CD4-positive, alpha-beta T cell treated with Interleukin-4 for 1 hour (primary cell): ENCODE results near the gene NPM3.
"Not testable (repeated sequence)": the region's sequence is repeated elsewhere in the genome, so short reads cannot be mapped to it uniquely, and the experiment has no call there.

ENCODE experiments used
- DNase-seq, 2 donors: peaks; one replicate each; pipeline ENCODE4 v3.0.0-alpha.2; 2020 to 2022

The NPM3 gene

DNA sequence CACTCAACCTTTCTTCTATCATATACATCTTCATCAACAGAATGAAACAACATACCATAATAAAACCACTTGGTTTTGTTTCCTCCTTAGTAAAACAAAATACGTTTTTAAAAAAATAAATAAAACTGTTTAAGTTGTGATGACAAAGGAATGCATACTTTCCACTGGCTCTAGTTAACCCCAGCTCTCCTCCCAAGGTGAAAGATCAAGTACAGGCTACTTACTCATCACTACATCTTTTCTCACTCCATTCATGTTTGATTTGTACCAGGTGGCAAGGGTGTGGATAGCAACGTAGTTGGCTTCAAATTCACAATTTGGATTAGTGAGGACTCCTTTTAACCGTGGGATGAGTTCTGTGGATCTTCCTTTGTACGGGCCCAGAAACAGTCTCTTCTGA lies 20.3 kb upstream of the NPM3 start:
- DNase-seq = no peak

DNA sequence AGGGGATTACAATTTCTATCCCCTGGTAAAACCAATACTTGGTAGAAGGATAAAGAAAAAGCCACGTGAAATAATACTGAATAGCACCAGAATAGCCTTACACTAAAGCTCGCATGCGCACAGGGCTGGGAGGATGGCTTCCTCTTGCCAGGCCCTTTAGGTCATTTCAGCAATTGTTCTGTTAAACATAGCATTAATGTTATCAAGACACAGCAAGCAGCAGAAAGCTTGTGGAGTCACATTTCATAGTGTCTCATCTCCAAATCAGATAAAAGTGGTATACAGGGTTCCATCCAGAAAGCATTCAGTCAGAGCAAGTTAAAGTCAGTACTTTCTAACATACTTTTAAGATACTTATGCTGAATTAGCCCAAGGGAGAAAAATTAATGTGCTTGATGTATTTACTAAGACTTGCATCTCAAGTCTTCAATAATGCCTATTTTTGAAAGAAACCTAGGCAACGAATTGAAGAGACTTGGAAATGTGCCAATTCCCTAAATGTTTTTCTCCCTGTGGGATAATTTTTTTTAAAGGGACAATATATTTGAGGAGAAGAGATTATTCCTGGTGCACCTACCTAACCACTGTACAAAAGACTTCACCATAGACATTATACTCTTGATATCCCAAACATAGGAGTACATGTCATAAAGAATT lies 14.3 kb upstream of the NPM3 start:
- no peak for DNase-seq

DNA sequence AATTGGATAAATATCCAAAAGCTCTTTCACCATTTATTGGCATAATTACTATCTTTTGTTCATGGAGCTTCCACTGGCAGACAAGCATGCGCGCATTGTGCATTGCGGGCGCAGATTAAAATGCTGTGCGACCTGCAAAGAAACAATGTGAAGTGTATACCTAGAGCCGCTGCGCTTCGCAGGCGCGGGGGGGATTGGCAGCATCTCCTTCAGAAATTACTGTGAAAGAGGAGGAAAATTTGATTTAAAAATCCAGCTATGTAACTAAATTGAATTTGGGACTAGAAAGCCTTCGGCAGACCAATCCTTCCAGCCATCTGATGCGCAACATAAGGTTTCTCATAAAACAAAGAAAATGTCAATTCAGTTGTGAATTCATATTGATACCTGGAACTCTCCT lies 10.3 kb upstream of the NPM3 start:
- no peak for DNase-seq

DNA sequence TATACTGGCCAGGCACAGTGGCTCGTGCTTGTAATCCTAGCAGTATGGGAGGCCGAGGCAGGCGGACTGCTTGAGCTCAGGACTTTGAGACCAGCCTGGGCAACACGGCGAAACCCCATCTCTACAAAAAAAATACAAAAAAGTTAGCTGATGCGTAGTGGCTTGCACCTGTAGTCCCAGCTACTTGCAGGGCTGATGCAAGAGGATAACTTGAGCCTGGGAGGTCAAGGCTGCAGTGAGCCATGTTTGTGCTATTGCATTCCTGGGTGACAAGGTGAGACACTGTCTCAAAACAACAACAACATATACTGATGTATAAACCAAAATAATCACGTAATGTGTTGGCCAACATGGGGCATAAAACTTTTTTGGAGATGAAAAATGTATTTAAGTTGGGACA lies 6.4 kb upstream of the NPM3 start:
- DNase-seq = no peak

DNA sequence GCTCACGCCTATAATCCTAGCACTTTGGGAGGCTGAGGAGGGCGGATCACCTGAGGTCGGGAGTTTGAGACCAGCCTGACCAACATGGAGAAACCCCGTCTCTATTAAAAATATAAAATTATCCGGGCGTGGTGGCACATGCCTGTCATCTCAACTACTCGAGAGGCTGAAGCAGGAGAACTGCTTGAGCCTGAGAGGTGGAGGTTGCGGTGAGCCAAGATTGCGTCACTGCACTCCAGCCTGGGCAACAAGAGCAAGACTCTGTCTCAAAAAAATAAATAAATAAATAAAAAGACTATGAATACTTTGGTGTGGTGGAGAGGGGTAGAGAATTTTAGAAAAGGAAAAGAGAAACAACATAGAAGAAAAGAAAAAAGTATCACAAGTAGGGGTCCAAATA lies 6.0 kb upstream of the NPM3 start:
- DNase-seq = not testable (repeated sequence)

DNA sequence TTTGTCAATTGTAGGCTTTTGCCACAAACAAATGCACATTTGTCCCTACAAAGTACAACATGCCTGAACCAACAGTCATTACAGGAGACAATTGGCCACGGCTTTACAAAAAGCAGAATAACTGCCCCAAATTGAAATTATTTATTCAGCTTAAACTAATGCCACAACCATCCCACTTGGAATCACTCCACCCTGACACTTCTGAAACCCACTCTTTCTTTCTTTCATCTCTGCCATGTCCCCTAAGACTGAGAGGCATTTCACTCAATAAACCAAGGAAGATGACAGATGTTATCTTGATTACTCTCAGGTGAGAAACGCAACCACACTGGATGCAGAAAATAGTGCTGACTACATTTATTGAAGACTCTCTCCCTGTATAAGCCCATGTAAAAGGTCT lies 2.6 kb upstream of the NPM3 start:
- no peak for DNase-seq

DNA sequence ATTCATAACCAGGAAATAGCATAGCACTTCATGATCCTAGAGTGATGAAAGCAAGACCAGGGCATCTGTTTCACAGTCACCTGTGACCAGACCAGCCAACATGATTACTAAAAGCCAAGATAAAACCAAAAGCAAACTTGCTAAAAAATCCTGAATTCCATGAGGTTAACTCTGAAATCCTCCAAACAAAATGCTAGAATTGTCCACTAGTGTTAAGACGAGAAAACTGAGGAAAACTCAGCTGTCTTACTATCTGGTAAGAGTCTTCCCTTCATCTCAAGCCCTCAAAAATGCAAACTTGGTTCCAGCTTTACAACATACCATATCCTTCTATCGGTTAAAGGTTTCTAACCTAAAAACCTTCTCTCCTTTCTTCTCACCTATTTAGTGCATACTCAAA lies 1.3 kb upstream of the NPM3 start:
- no peak for DNase-seq

DNA sequence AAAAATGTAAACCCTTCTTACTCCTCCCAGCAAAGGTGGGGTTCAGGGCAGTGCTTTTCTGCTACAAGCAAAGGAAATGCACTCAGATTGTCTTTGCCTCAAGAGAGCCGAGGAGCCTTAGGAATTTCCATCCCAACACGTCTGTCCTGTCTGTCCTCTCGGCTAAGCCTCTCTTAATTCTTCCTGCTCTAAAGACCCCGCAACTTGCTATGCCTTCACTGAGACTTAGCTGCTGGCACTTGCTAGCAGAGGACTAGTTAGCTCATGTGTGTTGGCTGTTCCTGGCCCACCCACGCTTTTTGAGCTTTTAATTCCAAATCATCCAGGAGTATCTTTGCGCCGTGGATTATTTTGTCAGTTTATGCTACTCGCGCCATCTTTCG lies 481 bp upstream of the NPM3 start:
- no peak for DNase-seq

DNA sequence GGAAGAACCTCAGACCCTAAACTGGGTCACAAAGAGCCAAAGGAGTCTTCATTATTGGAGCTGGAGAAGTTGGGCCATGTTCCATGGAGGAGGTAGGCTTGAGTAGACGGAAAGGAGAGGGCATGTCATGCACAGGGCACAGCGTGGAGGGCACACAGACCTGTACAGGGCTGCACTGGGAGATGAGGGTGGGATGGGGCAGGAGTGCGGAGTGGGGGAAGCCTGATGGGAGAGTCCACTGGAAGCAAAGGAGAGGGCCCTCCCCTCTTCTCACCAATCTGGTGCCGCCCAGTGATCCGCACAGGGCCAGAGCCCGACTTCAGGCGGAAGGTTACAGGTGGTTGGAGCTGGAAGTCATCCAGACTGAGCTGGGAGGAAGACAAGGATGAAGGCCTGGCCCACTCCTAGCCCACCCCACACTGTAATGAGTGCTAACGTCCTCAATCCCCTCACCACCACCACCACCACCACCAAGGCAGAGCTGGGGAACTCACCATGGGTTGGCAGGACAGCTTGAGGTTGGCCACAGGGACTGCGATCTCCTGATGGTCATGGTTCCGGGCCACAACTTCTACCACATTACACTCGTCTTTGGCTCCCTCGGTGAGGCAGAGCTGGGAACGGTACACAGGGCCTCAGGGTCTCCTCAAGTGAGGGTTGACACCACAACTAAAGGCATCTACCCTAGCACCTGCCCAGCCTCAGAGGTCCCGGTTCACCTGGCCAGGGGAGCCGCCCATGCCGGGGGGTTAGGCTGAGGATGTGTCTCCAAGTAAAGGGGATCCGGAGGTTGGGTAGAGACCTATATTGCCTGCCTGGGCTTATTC lies 1.0 kb downstream of the NPM3 start:
- DNase-seq = no peak

DNA sequence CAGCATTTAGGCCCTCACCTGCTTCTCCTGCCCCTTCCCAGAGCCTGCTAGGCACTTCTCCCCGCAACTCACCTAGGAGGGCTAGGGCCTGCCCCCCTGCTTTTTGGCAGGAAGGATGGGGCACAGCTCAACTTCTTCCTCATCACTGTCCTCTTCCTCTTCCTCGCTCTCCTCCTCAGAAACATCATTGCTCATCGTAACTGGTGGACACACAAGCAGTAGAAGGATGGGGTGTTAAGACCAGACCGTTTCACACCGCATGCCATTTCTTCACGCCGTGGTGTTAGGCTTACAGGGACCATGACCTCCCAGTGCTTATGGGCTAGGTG lies 1.6 kb downstream of the NPM3 start:
- no peak for DNase-seq

DNA sequence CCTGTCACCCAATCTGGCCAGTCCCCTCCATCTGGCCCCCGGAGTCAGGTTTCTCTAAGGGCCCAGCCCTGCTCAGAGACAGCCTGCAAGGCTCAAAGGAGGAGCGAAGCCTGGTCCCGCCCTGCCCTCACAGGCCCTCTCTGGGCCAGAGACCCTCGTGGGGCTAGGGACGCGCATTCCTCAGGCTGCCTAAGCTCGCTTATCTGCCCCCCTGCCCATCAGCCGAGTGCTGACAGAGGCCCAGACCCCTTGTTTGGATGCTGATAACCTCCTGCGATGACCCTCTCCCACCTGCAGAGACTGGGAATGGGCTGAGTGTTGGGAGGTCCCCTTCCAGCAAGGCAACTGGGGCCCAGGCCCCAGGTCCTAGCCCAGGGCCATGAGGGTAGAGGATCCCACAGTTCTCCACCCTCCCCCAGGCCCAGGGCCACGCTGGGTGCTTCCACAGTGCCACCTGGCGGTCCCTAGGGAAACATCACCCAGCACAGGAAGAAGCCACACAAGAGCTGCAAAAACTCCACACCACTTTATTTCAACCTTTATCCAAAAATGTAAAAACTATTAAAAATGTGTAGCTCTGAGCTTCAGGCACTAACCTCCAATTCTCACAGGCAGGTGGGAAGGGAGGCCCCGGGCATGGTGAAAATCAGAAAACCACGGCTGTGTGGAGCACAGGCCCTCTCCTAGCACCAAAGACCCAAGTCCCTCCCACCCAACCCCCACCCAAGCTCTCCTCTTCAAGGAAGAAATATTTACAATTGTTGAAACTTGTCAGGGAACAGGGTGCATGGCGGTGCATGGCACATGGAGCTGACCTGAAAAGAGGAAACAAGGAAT lies 2.2 kb downstream of the NPM3 start:
- peak; percentile 74 to 76 for DNase-seq

DNA sequence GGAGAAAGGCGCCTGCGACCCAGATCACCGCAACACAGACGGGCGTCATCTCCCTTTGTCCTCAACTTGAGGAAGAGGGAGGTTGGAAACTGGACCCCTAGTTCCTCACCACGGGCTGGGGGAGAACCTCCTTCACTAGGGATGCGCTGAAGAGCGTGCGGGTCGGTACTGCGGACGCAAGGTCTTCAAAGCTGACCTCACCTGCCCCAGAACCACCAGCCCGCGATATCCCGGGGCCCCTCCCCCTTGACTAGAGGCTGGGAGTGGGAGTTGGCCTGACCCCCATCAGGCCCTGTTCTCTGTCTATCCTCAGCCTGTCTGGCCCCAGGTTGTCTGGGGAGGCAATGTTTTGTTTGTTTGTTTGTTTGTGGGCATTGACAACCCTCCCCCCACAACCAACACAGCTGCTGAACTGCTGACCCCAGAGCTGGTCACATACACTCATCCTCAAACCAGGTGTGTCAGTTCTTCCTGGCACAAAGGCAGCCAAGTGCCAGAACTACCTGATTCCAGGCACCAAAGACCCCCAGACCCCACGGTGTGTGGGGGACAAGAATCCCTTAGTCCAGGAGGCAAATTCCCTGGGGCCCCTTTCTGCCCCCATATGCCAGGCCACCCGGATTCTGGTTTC lies 2.9 kb downstream of the NPM3 start:
- DNase-seq = no peak

DNA sequence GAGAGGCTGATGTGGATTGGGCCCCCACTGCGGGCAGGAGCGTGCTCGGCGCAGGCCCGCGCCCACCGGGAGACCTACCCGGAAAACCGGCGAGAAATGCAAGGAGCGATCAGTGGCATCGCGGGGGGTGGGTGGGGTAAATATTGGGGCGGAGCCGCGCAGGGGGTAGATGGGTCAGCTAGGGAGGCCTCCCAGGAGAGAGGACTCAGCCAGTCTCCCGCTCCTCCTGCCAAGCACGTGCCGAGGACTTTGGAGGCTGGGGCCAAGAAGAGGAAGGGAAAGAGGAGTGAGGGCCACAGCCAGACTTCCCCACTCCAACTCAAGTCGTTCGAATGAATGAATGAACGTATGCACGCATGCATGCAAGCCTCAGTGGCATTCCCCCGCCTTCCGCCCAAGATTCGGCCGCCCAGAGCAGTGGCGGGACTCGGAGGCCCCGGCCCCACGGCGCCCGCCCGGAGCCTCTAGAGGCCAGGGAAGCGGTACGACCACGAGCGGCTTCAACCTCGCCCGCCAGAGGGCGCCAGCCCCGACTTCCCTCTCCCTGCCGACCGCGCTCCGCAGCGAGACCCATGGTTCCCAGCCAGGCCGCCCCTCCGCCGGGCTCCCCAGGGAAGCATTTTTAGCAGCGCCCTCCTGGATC lies 3.6 kb downstream of the NPM3 start:
- DNase-seq = peak; percentile 80 to 81

DNA sequence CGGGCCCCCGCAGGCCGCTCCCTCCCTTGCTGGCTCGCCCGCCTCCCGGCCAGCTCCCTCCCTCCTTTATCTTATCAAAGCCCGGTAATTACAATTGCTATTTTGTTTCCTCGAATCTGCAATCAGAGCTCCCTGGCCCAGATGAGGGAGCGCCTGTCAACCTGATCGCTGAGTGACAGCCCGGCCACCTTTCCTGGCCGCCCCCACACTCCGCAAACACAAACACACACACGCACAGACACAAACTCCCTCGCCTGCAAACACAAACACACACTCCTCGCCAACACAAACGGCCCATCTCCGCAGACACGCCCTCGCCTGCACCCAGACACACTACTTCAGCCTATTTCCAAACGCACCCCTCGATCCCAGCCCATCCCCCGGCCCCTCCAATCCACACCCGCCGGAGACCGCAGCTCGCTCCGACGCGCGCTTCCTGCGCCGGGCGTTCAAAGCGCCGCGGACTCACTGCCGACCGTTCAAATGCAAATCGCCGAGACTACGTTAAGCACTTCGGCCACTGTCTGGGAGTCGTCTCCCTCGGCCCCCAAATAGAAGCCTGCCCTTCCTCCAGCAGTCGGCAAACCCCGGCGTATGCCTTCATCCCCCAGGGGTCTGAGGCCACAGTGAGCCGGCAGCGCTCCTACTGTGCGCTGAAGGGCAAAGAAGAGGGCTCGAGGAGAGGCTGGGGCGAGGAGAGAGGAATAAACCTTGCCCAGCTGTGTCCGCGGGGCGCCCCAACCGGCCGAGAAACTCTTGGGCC lies 4.3 kb downstream of the NPM3 start:
- peak in 1 of 2 donors; percentile 11 for DNase-seq

DNA sequence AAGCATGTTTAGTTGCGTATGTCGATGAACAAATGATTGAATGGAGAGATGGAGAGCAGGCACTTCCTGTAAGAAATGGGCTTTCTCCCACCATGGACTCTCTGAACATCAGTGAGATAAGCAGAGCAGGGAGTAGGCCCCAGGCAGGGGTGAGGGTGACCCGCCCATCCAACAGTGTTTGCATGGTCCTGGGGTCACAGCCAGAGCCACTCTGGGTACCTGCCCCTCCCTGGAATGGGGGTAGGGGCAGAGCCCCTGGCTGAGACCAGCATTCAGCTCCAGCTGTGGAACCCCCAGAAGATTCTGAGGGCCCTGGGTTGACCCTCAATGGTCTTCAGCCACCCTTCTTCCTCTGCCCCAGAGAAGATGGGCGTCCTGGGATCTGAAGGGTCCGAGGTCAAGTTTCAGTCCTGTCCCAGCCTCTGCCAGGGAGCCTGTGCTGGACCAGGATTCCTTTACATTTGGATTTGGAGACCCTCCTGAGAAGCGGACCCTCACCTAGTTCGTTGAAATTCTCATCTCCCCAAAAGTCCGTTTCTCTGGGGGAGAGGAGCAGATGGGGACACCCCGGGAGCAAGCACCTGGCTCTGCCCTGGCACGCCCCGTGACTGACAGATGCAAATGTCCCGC lies 5.0 kb downstream of the NPM3 start:
- DNase-seq = no peak

DNA sequence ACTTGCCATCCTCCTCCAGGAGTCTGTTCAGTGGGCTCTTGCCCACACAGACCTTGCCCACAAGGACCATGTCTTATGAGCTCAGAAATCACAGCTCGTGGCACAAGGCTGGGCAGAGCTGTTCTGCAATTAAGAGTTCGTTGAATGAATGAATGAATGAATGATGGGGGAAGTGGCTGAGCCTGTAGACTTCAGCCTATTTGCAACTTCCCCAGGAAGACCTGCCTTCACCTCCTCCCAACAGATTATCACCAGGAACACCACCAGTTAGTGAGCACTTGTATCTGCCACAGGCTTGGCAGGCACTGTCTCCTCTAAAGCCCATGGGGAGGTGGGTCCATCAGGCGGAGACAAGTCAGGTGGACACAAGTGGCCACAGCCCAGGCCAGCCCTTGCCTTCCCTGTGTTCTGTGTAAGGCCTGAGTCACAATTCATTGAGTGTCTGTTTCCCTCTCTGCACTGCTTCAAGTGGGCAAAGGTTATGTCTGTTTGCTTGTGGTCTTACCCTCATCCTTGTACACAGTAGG lies 5.6 kb downstream of the NPM3 start:
- DNase-seq = no peak

DNA sequence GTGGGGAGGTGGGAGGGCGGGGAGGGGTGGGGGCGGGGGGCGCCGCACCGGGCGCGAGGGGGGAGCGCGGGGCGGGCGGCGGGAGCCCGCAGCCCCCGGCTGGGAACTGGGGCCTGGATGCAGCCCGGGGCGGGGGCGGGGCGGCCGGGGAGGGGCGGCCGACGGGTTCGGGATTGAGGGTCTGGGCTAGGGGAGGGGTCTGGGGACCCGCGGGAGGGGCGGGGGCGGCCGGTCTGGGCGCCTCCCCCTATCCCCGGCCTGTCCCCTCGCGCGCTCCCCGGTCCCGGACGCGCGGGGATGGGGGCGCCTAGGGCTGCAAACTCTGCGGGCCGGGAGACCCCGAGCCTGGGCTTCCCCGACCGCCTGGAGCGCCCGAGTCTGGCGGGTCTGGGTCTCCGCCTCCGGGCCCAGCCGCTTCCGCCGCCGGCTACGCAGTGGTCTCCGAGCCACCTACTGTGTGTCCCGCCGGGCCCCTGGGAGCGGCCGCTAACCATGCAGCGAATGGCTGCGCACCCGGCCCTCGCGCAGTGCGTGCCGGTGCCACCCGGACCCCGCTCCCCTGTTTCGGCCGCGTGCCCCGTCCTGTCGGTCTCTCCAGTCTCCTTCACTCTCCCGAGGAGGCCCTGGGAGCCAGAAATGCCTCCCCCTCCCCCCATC lies 7.0 kb downstream of the NPM3 start:
- no peak for DNase-seq

DNA sequence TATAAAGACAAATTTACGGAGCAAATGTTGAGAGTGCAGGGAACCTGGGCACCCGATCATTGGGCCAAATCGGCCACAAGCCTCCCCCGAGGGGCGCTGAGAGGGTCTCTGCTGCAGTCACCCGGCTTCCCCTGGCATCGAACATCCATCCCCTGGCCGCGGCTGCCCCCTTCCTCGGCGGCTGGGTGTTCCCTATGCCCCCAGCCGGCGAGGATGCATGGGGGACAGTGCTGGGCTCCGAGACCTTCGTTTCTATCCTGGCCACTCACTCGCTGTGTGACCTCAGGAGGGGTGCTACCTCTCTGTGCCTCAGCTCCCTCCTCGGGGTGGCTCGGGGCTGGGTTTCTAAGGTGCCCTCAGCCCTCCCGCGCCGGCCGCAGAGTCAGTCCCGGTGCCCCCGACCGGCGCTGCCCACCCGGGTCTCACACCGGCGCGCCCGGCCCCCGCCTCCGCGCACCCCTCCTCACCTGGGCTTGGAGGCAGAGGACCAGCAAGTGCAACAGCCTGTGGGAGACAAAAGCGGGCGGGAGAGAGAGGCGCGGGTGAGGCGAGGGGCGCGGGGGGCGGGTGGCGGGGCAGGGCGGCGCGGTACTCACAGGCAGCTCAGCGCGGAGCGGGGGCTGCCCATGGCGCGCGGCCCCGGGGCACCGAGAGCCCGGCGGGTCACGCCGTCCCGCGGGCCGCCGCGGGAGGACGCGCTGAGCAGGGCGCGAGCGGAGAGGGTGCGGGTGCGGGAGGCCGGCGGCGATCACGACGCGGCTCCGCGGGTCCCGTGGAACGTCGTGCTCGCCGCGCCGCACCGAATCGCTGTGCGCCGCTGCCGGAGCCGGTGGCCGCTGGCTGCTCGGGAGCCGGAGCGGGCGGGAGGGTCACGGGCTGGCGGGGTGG lies 7.7 kb downstream of the NPM3 start, which contains the start of gene FGF8:
FGF8 (minus strand) TSS at position 842 of the 888 bp plus-strand sequence; CDS start at position 628, 214 bp downstream.
- DNase-seq = no peak

DNA sequence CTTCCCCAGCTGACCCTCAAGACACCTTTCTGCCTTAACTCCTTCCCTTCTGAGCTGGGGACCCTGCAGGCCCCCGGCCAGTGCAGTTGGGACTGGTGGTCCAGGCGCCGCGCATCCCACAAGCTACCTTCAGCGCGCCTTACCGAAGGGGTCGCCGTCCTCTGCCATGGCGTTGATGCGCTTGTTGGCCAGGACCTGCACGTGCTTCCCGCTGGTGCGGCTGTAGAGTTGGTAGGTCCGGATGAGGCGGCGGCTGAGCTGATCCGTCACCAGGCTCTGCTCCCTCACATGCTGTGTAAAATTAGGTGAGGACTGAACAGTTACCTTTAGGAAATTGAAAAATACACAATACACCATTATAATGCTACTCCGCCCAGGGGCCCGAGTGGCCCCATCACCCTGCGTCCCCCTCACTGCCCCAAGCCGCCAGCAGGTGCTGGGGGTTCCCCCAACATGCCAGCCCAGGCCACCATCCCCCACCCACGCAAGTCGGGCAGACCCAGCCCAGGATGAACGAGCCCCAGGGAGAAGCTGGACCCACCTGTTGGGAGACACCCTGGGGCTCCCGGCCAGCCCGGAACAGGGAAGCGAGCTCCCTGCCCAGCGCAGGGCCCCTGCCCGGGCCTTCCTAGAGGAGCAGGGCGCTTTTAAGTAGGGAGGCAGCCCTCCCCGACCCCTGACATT lies 8.5 kb downstream of the NPM3 start:
- no peak for DNase-seq
